ENCODE results near the gene ZRANB3.

GRCh38 chr2:135095591-135095990 lies 435.4 kb downstream of the ZRANB3 start:
- TF ChIP-seq, protein P1, sequence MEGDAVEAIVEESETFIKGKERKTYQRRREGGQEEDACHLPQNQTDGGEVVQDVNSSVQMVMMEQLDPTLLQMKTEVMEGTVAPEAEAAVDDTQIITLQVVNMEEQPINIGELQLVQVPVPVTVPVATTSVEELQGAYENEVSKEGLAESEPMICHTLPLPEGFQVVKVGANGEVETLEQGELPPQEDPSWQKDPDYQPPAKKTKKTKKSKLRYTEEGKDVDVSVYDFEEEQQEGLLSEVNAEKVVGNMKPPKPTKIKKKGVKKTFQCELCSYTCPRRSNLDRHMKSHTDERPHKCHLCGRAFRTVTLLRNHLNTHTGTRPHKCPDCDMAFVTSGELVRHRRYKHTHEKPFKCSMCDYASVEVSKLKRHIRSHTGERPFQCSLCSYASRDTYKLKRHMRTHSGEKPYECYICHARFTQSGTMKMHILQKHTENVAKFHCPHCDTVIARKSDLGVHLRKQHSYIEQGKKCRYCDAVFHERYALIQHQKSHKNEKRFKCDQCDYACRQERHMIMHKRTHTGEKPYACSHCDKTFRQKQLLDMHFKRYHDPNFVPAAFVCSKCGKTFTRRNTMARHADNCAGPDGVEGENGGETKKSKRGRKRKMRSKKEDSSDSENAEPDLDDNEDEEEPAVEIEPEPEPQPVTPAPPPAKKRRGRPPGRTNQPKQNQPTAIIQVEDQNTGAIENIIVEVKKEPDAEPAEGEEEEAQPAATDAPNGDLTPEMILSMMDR (conservative IDR thresholded peaks at IDR 0.05): no peak
- TF ChIP-seq ZFX (IDR thresholded peaks at IDR 0.05): no peak
